Measurements from ENCODE around the gene MANEA. TPM values are rescaled to one million over a fixed set of nuclear protein-coding genes. Genes with fewer than 3 reads are reported as not detected.
"Not testable (repeated sequence)": the region's sequence is repeated elsewhere in the genome, so short reads cannot be mapped to it uniquely, and the experiment has no call there.

MANEA gene
- total and polyA plus RNA-seq, 4 donors: 2.4 to 15.4 (median 8.3) TPM

DNA sequence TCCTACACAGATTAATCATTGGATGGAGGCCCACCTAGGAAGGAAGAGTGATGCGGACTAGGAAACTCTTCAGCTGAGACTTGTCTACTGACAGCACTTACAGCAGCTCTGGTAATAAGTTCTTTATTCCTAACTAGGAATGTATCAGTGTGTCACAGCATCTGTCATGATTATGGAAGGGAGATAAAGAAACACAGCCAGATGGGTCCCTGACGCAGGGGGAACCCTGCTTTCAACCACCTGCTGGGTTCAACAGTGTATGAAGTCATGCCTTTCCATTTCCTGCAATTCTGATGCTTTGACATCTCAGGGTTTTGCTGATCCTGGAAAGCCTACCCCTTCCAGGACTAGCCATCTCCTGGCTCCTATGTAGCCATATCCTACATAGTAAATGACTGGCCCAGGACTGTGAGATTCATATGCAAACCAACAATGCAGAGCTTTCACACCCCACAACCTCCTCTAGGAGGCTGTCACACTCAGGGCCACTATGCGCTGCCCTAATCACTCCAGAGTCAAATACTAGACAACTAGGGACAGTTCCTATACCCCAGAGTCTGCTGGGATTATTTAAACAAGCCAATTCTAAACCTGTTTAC, 29.0 kb upstream of the MANEA start:
- no peaks in the 10 kb centered on the region for H3K9me3 ChIP-seq (ENCODE audit: control insufficient read depth in 4 of 4, insufficient read depth in 3 of 4, low read length in 3 of 4)
- H3K27ac ChIP-seq (ENCODE audit: low read depth in 1 of 2, low read length in 1 of 2): no peak overlapping the region
- 89 to 94% methylated on average over 3 of the region's 3 CpGs for WGBS, 2 donors
- DNase-seq: no peak
- no peaks in the 10 kb centered on the region for H3K36me3 ChIP-seq (ENCODE audit: control insufficient read depth in 4 of 4, insufficient read depth in 4 of 4, low read length in 4 of 4)
- ATAC-seq (ENCODE audit: insufficient read depth, low FRiP score): no peak
- no peak overlapping the region for H3K4me3 ChIP-seq
- H3K4me1 ChIP-seq (ENCODE audit: control insufficient read depth in 5 of 5, insufficient read depth in 5 of 5, low read length in 5 of 5): peaks cover 0 to 3% (median 0%) of the 10 kb centered on the region in 5 donors
- TF ChIP-seq, protein P1, sequence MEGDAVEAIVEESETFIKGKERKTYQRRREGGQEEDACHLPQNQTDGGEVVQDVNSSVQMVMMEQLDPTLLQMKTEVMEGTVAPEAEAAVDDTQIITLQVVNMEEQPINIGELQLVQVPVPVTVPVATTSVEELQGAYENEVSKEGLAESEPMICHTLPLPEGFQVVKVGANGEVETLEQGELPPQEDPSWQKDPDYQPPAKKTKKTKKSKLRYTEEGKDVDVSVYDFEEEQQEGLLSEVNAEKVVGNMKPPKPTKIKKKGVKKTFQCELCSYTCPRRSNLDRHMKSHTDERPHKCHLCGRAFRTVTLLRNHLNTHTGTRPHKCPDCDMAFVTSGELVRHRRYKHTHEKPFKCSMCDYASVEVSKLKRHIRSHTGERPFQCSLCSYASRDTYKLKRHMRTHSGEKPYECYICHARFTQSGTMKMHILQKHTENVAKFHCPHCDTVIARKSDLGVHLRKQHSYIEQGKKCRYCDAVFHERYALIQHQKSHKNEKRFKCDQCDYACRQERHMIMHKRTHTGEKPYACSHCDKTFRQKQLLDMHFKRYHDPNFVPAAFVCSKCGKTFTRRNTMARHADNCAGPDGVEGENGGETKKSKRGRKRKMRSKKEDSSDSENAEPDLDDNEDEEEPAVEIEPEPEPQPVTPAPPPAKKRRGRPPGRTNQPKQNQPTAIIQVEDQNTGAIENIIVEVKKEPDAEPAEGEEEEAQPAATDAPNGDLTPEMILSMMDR (IDR thresholded peaks at IDR 0.05; ENCODE audit: control extremely low read depth, extremely low read depth): no peak
- no peaks in the 10 kb centered on the region for H3K27me3 ChIP-seq (ENCODE audit: control insufficient read depth in 3 of 3, insufficient read depth in 3 of 3, low read length in 2 of 3)
- H3K9ac ChIP-seq (ENCODE audit: insufficient read depth in 1 of 2, low read length in 2 of 2): no peak overlapping the region

DNA sequence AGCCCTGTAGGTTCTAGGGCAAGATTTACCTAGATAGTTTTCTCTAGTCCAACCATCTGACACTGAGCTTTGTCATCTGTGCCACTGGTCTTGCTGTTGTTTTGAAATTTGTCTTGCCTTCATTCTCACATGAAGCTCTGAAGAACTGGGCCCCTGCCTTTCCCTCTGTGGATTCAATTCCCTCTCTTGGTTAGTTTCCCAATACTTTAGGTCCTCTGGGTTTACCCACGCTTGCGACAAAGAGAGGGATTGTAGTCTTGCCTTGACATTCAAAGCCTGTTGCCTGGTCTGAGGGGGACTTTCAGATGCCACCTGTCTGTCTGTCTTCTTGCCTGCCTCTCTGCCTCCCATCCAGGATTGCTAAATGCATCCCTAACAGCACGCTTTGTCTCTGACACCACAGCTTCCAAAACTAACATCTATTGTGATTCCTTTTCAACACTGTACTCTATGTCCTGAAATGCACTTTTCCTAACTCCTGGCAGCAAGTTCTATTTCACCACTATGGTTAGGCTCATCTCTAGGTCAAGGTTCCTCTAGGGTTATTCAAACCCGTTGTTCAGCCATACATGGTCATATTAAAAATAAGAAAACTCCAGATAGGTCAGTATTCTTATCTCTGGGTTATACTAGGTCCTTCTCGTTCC, 25.5 kb upstream of the MANEA start:
- TF ChIP-seq, protein P1 (IDR thresholded peaks at IDR 0.05; ENCODE audit: control extremely low read depth, extremely low read depth): no peak
- 90 to 91% methylated on average over 5 of the region's 5 CpGs for WGBS, 2 donors
- H3K27ac ChIP-seq (ENCODE audit: low read depth in 1 of 2, low read length in 1 of 2): no peak overlapping the region
- no peak overlapping the region for H3K4me3 ChIP-seq
- no peak overlapping the region for H3K9ac ChIP-seq (ENCODE audit: insufficient read depth in 1 of 2, low read length in 2 of 2)
- DNase-seq (no peak), ATAC-seq (ENCODE audit: insufficient read depth, low FRiP score) (no peak)
- no peaks in the 10 kb centered on the region for H3K4me1 ChIP-seq (ENCODE audit: control insufficient read depth in 5 of 5, insufficient read depth in 5 of 5, low read length in 5 of 5)
- H3K27me3 ChIP-seq (ENCODE audit: control insufficient read depth in 3 of 3, insufficient read depth in 3 of 3, low read length in 2 of 3): no peaks in the 10 kb centered on the region
- H3K9me3 ChIP-seq (ENCODE audit: control insufficient read depth in 4 of 4, insufficient read depth in 3 of 4, low read length in 3 of 4): no peaks in the 10 kb centered on the region
- H3K36me3 ChIP-seq (ENCODE audit: control insufficient read depth in 4 of 4, insufficient read depth in 4 of 4, low read length in 4 of 4): no peaks in the 10 kb centered on the region

DNA sequence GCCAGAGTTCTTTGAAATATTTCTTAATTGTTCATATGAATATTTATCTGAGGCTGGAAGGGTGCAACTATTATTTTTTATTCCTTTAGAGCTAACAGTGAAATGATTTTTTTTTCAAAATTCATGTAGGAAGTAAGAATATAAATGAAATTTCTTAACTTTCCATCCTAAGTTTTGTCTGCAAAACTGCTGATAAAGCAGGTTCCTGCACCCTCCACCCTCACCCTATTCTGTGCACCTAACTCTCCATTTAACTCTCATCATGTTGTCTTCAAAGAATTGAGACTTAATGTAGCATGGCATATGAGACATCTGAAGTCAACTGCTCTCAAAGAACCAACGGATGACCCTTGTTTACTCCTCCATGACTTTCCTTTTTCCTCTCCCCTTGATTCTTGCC, 23.5 kb upstream of the MANEA start:
- Histone ChIP-seq H3K27me3 (ENCODE audit: control insufficient read depth in 3 of 3, insufficient read depth in 3 of 3, low read length in 2 of 3) (no peaks in the 10 kb centered on the region), H3K4me1 (ENCODE audit: control insufficient read depth in 5 of 5, insufficient read depth in 5 of 5, low read length in 5 of 5) (no peaks in the 10 kb centered on the region), H3K36me3 (ENCODE audit: control insufficient read depth in 4 of 4, insufficient read depth in 4 of 4, low read length in 4 of 4) (no peaks in the 10 kb centered on the region), H3K27ac (ENCODE audit: low read depth in 1 of 2, low read length in 1 of 2) (no peak overlapping the region), H3K9ac (ENCODE audit: insufficient read depth in 1 of 2, low read length in 2 of 2) (no peak overlapping the region), H3K9me3 (ENCODE audit: control insufficient read depth in 4 of 4, insufficient read depth in 3 of 4, low read length in 3 of 4) (no peaks in the 10 kb centered on the region), H3K4me3 (no peak overlapping the region)
- DNase-seq (no peak), ATAC-seq (ENCODE audit: insufficient read depth, low FRiP score) (no peak)
- TF ChIP-seq, protein P1 (IDR thresholded peaks at IDR 0.05; ENCODE audit: control extremely low read depth, extremely low read depth): no peak
- 76 to 93% methylated on average over 1 of the region's 1 CpG for WGBS, 2 donors

DNA sequence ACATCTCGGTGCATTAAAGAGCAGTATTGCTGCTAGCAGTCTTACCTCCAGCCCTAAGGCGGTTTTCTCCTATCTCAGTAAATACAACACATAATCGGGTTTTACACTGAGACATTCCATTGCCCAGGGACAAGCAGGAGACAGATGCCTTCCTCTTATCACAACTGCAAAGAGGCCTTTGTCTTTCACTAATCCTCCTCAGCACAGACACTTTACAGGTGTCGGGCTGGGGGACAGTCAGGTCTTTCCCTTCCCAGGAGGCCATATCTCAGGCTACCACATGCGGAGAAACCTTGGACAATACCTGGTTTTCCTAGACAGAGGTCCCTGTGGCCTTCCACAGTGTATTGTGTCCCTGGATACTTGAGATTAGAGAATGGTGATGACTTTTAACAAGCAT, 16.4 kb upstream of the MANEA start:
- not testable (repeated sequence) for H3K36me3 ChIP-seq (ENCODE audit: control insufficient read depth in 4 of 4, insufficient read depth in 4 of 4, low read length in 4 of 4); H3K27me3 ChIP-seq (ENCODE audit: control insufficient read depth in 3 of 3, insufficient read depth in 3 of 3, low read length in 2 of 3); H3K9me3 ChIP-seq (ENCODE audit: control insufficient read depth in 4 of 4, insufficient read depth in 3 of 4, low read length in 3 of 4); H3K4me3 ChIP-seq; H3K27ac ChIP-seq (ENCODE audit: low read depth in 1 of 2, low read length in 1 of 2); H3K4me1 ChIP-seq (ENCODE audit: control insufficient read depth in 5 of 5, insufficient read depth in 5 of 5, low read length in 5 of 5); ATAC-seq (ENCODE audit: insufficient read depth, low FRiP score); H3K9ac ChIP-seq (ENCODE audit: insufficient read depth in 1 of 2, low read length in 2 of 2); DNase-seq
- 69 to 81% methylated on average over 5 of the region's 5 CpGs for WGBS, 2 donors

Measured in lung (tissue), 12 donors.